ENCODE results near the gene SLC38A8. TPM values are rescaled to one million over a fixed set of nuclear protein-coding genes. Genes with fewer than 3 reads are reported as not detected.
A peak's percentile ranks its signal among the peaks of the same experiment; 100 is the strongest.

The SLC38A8 gene
- total RNA-seq, 3 donors from 2014 or later (not counting 1 experiment from before 2014, with no cell fraction given), result not detected

DNA sequence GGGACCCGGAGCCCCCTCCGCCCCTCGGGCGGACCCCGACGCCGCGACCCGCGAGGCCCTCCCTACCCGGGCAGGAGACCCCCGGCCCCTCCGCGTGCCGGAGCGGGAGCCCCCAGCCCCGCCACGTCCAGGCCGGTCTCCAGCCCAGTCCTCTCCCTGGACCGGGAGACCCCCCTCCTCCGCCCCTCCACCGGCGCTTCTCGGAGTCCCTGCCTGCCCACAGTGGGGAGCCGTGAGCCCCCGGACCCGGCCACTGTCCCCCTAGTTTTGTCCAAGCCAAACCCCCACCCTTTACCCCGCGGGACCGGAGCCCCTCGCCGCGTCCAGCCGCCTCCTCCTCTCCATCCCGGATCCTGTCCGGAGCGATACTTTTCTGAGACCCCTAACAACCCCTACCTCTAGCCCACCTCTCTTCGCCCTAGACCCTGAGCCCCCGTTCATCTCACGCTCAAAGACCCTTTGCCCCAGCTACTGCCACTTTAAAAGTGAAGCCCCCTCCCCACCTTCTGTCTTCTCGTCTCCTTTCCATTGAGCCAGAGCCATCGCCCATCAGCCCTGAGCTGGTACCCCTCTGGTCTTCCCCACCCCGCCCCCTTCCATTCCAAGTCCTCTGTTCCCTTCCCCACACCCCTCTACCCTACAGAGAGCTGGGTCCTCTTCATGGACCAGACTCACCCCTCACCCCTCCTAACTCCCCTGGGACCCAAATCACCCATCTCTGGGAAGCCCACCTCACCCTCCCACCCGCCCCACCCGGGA lies 73.5 kb downstream of the SLC38A8 start:
- Mint-ChIP-seq H3K4me3 (peak overlapping the region; percentile 28), H3K9me3 (no peaks in the 10 kb centered on the region), H3K4me1 (peaks cover 0 to 5% of the 10 kb centered on the region in 2 donors), H3K27me3 (ENCODE audit: low read depth in 2 of 2) (peaks cover 0 to 14% of the 10 kb centered on the region in 2 donors), H3K27ac (no peak overlapping the region), H3K36me3 (no peaks in the 10 kb centered on the region)
- intact Hi-C loops (cut with micrococcal nuclease), result no loop called here
- no peak for DNase-seq
- Histone ChIP-seq H3K9me3 (ENCODE audit: control insufficient read depth, insufficient read depth, low read length) (no peaks in the 10 kb centered on the region), H3K27ac (ENCODE audit: low read length) (no peak overlapping the region), H3K36me3 (ENCODE audit: control insufficient read depth, insufficient read depth, low read length) (no peaks in the 10 kb centered on the region), H3K4me1 (ENCODE audit: control insufficient read depth, insufficient read depth, low read length) (no peaks in the 10 kb centered on the region), H3K27me3 (ENCODE audit: control insufficient read depth, insufficient read depth, low read length) (peaks cover 8% of the 10 kb centered on the region), H3K4me3 (ENCODE audit: low read length) (no peak overlapping the region)
- TF ChIP-seq, protein P1, sequence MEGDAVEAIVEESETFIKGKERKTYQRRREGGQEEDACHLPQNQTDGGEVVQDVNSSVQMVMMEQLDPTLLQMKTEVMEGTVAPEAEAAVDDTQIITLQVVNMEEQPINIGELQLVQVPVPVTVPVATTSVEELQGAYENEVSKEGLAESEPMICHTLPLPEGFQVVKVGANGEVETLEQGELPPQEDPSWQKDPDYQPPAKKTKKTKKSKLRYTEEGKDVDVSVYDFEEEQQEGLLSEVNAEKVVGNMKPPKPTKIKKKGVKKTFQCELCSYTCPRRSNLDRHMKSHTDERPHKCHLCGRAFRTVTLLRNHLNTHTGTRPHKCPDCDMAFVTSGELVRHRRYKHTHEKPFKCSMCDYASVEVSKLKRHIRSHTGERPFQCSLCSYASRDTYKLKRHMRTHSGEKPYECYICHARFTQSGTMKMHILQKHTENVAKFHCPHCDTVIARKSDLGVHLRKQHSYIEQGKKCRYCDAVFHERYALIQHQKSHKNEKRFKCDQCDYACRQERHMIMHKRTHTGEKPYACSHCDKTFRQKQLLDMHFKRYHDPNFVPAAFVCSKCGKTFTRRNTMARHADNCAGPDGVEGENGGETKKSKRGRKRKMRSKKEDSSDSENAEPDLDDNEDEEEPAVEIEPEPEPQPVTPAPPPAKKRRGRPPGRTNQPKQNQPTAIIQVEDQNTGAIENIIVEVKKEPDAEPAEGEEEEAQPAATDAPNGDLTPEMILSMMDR (IDR thresholded peaks at IDR 0.05), result no peak
- 10% methylated on average over 44 of the region's 45 CpGs for WGBS (ENCODE audit: insufficient coverage)
- no peak for ATAC-seq

DNA sequence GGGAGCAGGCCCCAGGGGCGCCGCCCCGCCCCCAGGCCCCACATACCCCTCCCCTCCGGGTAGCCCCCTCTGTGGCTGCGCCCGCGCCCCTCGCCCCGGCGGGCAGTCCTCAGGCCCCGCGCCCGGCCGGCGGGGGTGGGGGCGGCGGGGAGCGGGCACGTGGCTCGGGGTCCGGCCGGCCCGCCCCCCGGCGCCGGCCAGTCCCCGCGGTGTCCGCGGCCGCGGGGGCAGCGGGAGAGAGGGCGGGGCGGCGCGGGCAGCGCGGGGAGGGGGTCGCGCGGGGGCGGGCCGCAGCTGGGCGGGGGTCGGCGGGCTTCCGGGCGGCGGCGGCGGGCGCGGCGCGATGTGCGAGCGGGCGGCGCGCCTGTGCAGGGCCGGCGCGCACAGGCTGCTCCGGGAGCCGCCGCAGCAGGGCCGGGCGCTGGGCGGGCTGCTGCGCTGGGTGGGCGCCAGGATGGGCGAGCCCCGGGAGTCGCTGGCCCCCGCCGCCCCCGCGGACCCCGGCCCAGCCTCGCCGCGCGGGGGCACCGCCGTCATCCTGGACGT lies 74.2 kb downstream of the SLC38A8 start:
- H3K4me3 ChIP-seq (ENCODE audit: low read length), result no peak overlapping the region
- no peaks in the 10 kb centered on the region for H3K36me3 ChIP-seq (ENCODE audit: control insufficient read depth, insufficient read depth, low read length)
- intact Hi-C loops (cut with micrococcal nuclease), result no loop called here
- H3K9me3 Mint-ChIP-seq, result no peaks in the 10 kb centered on the region
- no peaks in the 10 kb centered on the region for H3K36me3 Mint-ChIP-seq
- H3K27ac ChIP-seq (ENCODE audit: low read length), result no peak overlapping the region
- peaks cover 0 to 5% of the 10 kb centered on the region in 2 donors for H3K4me1 Mint-ChIP-seq
- H3K9me3 ChIP-seq (ENCODE audit: control insufficient read depth, insufficient read depth, low read length), result no peaks in the 10 kb centered on the region
- H3K4me3 Mint-ChIP-seq, result no peak overlapping the region
- no peak for DNase-seq
- H3K27ac Mint-ChIP-seq, result no peak overlapping the region
- peaks cover 0 to 14% of the 10 kb centered on the region in 2 donors for H3K27me3 Mint-ChIP-seq (ENCODE audit: low read depth in 2 of 2)
- H3K4me1 ChIP-seq (ENCODE audit: control insufficient read depth, insufficient read depth, low read length), result no peaks in the 10 kb centered on the region
- TF ChIP-seq, protein P1 (IDR thresholded peaks at IDR 0.05), result no peak
- ATAC-seq, result peak in 1 of 3 donors; percentile 40
- 2% methylated on average over 87 of the region's 87 CpGs for WGBS (ENCODE audit: insufficient coverage)
- peaks cover 8% of the 10 kb centered on the region for H3K27me3 ChIP-seq (ENCODE audit: control insufficient read depth, insufficient read depth, low read length)

DNA sequence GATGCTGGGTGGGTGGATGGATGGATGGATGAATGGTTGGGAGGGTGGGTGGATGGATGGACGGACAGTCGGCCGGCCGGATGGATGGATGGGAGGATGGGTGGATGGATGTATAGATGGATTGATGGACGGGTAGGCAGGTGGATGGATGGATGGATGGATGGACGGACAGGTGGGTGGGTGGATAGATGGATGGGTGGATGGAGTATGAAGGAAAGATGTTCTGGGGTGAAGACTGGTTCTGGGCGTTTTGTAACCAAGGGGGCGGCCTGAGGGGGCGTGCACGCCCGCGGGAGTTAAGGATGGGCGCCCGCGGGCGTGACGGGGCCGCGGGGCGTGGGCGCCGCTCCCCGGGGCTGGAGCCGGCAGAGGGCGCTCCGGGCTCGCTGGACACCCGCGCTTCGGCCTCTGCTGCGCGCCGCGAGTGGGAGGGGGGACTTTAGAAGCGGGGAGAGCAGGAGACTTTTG lies 74.7 kb downstream of the SLC38A8 start, which contains the start of gene NECAB2:
TSS of gene NECAB2 (plus strand) at position 407 of the 468 bp plus-strand sequence. CDS start 405 bp downstream, outside the sequence.
- H3K4me3 ChIP-seq (ENCODE audit: low read length), result no peak within 1 kb of the TSS
- Mint-ChIP-seq H3K27me3 (ENCODE audit: low read depth in 2 of 2) (peaks cover 0 to 14% of the 10 kb centered on the region in 2 donors), H3K4me3 (peak within 1 kb of the TSS; percentile 43), H3K36me3 (no peaks in the 10 kb centered on the region), H3K27ac (no peak within 1 kb of the TSS), H3K9me3 (no peaks in the 10 kb centered on the region), H3K4me1 (peaks cover 0 to 5% of the 10 kb centered on the region in 2 donors)
- H3K4me1 ChIP-seq (ENCODE audit: control insufficient read depth, insufficient read depth, low read length), result no peaks in the 10 kb centered on the region
- no peaks in the 10 kb centered on the region for H3K9me3 ChIP-seq (ENCODE audit: control insufficient read depth, insufficient read depth, low read length)
- TF ChIP-seq, protein P1 (IDR thresholded peaks at IDR 0.05), result no peak
- ATAC-seq (peak in 1 of 3 donors; percentile 54), DNase-seq (peak in 1 of 2 donors; percentile 15)
- no peaks in the 10 kb centered on the region for H3K36me3 ChIP-seq (ENCODE audit: control insufficient read depth, insufficient read depth, low read length)
- WGBS (ENCODE audit: insufficient coverage), result 16% methylated on average over 35 of the region's 35 CpGs
- H3K27me3 ChIP-seq (ENCODE audit: control insufficient read depth, insufficient read depth, low read length), result peaks cover 8% of the 10 kb centered on the region
- intact Hi-C loops (cut with micrococcal nuclease), result no loop called here
- no peak within 1 kb of the TSS for H3K27ac ChIP-seq (ENCODE audit: low read length)
